HG03432 (cell line): ENCODE results near the gene PPHLN1.
"Not testable (repeated sequence)": the region's sequence is repeated elsewhere in the genome, so short reads cannot be mapped to it uniquely, and the experiment has no call there.

Experiments used
- ATAC-seq: cut with Tn5 transposase; IDR thresholded peaks from one replicate; pipeline ENCODE4 v1.9.1; 2021; ENCODE audit warnings: mild to moderate bottlenecking, moderate library complexity; ENCODE audit not compliant: unreplicated experiment

The PPHLN1 gene

DNA sequence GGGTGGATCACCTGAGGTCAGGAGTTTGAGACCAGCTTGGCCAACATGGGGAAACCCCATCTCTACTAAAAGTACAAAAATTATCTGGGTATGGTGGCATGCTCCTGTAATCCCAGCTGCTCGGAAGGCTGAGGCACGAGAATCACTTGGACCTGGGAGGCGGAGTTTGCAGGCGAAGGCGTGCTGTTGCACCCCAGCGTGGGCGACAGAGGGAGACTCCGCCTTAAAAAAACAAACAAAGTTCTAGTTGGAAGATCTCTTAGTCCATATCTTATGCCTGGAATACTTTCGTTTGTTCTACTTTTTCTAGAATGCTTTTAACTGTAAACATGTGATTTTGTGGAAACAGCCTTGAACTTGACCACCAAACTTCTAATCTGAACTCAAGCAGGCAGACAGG, 38.7 kb downstream of the PPHLN1 start:
- ATAC-seq, result no peak

DNA sequence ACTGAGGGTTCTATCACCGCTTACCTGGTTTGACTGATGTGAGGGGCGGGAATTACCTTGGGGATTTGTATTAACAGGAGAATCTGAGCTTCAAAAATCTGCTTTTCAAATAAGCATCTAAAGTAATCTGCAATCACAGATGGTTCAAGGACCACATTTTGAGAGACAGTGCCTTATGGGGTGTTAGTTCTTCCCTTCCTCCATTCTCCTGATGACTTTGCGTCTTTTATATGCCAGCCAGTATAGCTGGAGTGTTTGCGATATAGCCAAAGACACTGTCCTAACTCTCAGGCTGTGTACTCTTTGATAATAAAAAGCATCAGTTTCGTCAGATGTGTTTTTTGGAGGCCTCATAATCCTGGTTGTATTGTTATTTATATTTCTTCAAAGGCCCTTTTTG, 39.5 kb downstream of the PPHLN1 start:
- no peak for ATAC-seq

DNA sequence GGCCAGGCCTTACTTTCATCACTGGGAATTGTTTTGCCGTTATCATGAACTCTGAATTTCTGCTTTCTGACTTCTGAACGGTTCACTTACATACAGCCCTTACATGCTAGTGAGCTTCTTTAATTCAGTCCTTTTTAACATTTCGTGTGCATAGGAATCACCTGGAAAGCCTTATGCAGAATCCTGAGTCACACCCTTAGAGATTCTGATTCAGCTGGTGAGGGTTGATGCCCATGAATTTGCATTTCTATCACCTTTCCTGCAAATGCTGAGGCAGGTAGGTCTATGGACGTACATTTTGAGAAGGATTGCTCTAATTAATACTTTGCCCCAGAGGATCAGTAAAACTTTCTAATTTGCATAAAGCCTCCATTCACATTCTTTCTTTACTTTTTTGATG, 44.0 kb downstream of the PPHLN1 start:
- ATAC-seq, result no peak

DNA sequence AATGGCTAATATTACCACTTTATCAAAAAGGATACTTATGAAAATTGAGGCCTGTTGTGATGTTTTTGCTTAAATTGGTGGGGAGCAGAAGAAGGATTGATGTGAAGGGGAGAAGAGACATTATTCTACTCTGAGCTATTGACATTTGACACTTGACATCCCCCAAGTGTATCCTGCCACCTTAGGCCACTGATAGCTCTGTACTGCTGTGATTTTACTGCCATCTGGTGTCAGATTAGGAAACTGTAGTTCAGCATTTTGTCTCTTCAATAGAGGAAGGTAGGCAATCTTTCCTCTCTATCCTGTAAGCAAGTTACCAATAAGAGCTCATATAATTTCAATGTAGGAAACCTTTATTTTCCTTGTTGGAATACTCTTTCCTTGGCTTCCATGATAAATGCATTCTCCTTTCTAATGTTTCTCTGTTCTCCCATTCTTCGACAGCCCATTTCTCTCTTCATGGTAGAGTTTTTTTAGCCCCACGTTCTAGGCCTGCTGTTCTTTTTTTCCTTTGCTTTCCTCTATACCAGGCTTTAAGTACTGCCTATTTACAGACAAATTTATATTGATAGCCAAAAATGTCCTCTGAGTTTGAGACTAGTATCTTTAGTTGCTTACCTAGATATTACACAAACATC, 46.3 kb downstream of the PPHLN1 start:
- peak; percentile 84 for ATAC-seq

GRCh38 chr12:42373669-42374068, 47.7 kb downstream of the PPHLN1 start:
- ATAC-seq, result no peak

DNA sequence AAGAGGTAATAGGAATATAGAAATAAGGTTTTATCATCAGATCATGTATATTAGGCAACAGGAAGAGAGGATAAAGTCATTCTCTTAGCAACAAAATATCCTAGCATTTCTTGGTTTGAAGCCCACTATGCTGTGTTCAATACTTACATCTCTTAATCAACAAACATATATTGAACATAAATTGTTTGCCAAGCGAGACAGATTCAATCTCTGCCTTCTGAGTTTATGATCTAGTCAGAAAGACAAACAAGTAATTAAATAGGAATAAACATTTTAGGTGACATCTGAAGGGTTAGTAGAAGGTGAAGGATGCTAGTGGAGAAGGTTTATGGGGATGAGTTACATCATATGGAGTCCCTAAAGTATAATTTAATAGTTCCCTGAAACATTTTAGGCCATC, 54.8 kb downstream of the PPHLN1 start:
- no peak for ATAC-seq

DNA sequence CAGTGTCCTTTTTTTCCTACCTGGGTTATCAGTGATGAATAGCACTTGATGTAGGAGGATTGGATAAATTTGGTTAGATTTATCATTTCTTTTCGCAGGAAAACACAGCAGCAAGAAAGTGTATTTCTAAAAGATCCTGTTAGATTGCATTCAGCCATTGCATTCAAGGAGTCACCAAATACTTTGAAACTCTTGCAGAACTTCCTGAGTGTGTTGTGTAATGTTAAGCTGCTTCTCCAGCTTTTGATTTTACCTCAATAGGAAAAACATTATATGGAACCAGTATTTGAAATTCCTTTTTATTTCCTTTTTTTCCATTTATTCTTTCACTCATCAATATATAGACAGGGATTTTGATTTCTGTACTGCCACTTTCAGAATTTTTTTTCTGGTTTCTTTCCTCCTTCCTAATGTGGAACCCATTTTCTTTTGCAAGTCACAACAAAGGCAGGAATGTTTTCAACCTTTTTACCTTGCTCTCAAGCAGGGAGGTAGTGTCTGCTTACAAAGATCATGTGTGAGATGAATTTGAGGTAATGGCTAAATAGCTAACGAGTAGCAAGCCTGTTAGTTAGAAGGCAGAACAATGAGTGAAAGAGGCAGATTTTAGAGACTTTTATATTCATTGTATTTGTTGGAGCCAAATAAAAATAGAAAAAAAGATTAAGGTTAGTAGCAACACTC, 56.2 kb downstream of the PPHLN1 start:
- no peak for ATAC-seq

- no peak for ATAC-seq
Measured at GRCh38 chr12:42385326-42385841, 59.4 kb downstream of the PPHLN1 start.

DNA sequence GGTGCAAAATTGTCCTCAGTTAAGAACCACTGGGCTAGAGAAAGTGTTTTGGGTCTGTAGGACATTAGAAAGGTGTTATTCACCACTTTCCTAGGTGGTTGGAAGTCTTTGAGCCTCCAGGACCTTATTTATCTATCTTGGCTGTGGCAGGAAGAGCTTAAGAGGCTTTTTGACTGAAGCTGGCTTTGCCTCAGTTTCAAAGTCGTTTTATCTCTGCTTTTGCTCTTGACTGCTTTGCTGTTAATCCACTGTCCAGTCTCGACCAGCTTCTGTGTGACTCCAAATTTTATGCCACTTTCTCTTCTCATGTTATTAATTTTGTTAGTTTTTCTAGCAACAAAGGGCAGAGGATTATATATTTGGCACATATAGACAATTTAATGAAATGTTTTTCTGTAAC, 60.3 kb downstream of the PPHLN1 start:
- no peak for ATAC-seq

GRCh38 chr12:42388086-42388485, 62.1 kb downstream of the PPHLN1 start:
- ATAC-seq, result not testable (repeated sequence)

DNA sequence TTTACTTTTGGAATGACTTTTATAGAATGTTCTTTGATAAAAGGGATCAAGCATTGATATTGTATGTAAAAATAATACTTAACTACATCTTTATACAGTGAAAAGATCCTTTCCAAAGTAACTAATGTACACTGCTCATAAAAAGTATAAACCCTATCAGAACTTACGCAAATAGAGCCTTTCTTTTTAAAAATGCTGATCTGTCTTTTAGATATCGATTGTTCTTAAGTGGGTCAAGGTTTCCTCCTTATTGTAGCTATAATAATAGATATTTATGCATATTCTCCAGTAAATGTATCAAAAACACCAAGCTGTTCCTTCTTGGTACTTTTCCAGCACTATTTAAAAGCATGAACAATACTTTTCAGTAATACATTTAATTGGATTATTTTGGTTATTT, 68.5 kb downstream of the PPHLN1 start:
- ATAC-seq, result no peak

GRCh38 chr12:42396473-42397259, 70.7 kb downstream of the PPHLN1 start:
- peak; percentile 64 for ATAC-seq

DNA sequence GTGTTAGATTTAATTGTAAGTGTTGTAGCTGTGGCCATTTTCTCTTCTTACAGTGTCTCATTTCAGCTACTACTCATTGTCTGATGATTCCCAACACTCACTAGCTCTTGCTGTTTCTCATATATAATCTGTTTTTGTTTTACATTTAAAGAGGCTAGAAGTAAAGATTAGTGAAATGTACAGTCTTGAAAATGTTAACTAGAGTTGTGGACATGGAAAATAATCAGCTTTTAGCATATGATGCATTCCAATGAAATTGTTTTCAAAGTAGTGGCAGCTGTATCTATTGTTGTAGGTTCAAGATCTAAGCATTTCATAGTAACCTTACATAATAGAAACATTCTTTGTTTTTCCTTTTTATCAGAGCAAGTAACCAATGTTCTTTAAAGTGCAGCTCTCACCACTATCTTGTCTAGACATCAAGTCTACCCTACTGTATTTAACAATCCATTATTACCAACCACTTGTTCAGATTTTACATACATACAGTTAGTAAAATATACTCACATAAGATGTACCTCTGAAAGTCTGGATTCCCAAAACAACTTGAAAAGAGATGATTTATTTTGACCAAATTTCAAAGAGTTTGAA, 76.9 kb downstream of the PPHLN1 start:
- ATAC-seq, result no peak

GRCh38 chr12:42407306-42407705, 81.3 kb downstream of the PPHLN1 start:
- ATAC-seq, result no peak

DNA sequence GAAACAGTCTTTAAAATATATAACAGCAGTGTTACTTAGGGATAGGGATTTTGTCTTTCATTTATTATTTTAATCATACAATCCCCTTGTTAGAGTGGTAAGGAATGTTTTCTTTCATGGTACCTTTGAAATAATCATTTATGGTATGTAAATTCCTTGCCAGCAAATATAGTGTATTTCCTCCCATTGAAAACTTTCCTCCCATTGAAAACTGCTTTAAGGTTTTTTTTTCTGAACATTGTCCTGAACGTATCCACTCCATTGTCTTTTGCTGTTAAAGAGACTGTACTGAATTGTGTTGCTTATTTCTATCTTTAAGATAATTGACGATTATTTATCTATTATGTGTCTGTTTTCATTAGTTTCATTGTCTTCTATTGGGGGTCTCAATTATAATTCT, 83.5 kb downstream of the PPHLN1 start:
- ATAC-seq, result no peak

DNA sequence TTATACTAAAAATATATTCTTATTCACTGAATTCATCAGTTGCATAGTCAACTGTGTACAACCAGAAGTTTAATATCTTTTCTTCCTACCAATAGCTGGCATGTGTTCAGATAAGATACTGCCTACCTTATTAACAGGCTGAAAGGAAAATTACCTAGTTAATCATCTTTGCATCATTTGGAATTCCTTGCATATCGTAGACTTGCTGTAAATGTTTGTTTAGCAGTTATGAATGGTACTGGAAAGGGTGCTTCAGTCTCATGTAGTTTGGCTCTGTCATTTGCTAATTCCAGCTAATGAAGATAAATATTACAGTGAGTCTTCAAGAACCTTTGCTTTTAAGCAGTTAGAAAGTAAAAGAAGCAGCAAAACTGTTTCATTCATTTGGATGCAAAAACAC, 84.4 kb downstream of the PPHLN1 start:
- no peak for ATAC-seq

GRCh38 chr12:42420395-42420794, 94.4 kb downstream of the PPHLN1 start:
- ATAC-seq, result no peak

DNA sequence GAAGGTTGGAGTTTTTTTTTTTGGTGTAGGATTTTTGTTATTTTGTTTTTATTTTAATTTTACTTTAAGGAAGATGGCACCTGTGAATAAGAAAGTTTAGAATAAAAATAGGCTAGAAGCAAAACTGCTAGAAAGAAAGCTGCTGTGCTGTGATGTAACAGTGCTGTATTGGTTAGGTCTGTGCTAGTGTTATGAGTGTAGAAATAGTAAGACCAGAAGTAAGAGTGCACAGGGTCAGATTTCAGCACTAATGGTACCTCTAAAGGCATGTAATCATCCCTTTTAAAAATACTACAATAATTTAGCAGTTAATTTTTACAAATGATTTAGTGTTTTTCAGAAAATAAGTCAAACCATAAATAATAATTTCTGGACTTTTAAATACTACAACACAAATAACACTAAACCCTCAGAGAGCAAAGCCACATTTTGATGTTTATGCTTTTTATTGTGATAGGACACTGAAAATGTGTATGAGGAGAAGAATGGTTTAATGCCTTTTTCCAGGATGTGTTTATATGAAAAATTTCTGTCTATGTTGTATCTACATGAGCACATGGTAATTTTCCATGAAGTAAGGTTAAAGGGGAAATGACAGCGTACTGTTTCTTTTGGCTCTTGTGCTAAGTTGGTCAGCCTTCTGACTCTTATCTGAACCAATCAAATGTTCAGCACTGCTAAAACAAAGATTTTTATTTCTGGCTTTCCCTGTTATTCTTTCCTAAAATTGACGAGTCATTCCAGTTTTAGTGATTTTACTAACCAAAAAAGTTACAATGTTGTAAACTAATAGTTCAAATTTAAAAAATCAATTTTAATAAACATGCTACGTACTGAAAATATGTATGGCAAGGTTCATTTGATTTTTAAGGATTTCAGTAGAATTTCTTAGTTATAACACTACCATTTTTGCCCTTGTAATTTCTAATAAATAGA, 96.1 kb downstream of the PPHLN1 start:
- ATAC-seq, result peak; percentile 96

- peak; percentile 51 for ATAC-seq
Measured at GRCh38 chr12:42422785-42423184, 96.8 kb downstream of the PPHLN1 start.

GRCh38 chr12:42426746-42427145, 100.8 kb downstream of the PPHLN1 start:
- ATAC-seq, result no peak
